ENCODE measurements around the gene RIMBP3C. TPM values are rescaled to one million over a fixed set of nuclear protein-coding genes. Genes with fewer than 3 reads are reported as not detected.
"Not testable (repeated sequence)": the region's sequence is repeated elsewhere in the genome, so short reads cannot be mapped to it uniquely, and the experiment has no call there.

RIMBP3C gene
- total and polyA plus RNA-seq, 4 experiments from 2014 or later = 0.49 to 4.9 (median 4.5) TPM; not detected in 1

DNA sequence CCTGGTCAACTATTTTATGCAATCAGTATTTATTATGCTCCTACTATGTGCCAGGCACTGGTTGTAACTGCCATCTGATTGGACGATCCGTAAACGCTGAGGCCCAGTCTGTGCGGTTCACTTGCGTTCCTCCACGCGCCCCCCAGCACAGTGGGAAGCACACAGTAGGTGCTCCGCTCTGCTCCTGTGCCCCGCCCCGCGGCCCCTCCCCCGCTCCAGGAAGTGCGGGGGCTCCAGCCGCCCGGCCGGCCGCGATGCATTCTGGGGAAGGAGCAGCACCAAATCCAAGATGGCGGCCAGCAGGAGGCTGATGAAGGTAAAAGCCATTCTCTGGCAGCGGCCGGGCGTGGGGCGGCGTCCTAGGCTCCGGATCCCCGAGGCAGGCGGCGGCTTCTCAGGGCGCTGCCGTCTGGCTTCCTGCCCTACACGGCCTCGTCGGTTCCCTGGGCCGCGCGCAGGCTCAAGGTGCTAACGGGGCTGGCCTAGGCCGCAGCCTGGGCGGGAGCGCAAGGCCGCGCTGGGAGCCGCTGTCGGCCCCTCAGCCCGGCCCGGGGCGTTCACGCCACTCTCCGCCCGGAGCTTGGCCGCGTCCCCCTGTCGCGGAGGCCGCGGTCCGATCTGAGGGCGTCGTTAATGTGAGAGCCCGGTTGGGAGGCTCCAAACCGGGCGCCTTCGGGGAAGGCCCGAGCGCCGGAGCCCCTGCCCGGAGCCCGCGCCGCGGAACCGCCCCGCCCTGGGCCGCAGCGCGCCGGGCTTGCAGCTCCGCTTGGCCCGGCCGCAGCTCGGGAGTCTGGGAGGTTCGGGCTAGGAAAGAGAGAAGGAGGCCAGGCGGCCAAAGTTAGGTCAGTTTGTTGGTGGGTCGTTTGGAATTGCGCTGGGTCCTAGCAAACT is 16.4 kb upstream of the RIMBP3C start, which contains the start of gene UBE2L3:
Gene UBE2L3, plus strand, starts transcription at position 259 of the 891 bp plus-strand sequence. Its CDS starts 31 bp downstream, at position 290.
- Mint-ChIP-seq H3K4me1 (peaks cover 31 to 44% (median 39%) of the 10 kb centered on the region in 4 donors), H3K9me3 (no peaks in the 10 kb centered on the region), H3K36me3 (peaks cover 5 to 18% of the 10 kb centered on the region in 2 donors), H3K27ac (peak within 1 kb of the TSS; percentile 91 to 96 (median 95)), H3K27me3 (no peaks in the 10 kb centered on the region), H3K4me3 (peak within 1 kb of the TSS; percentile 87 to 94 (median 92))
- POLR2A ChIA-PET (ENCODE audit: partially characterized antibody) = interaction anchor here (0.6 to 1.7 kb wide), 5 partner anchors 62 to 297 kb away, joined by 3 to 12 read pairs (median 4); partner anchors contain the start of gene YDJC
- intact Hi-C loops (cut with micrococcal nuclease) = loop anchor here (1.0 kb wide), 1 partner anchor 62 kb away; no protein-coding TSS in a partner anchor
- Histone ChIP-seq H3K36me3 (ENCODE audit: insufficient read depth, low read length) (no peaks in the 10 kb centered on the region), H3K4me1 (ENCODE audit: insufficient read depth, low read length) (peaks cover 45% of the 10 kb centered on the region), H3K4me3 (ENCODE audit: low read length in 2 of 2) (peak within 1 kb of the TSS; percentile 63 to 93), H3K27me3 (ENCODE audit: insufficient read depth, low read length) (no peaks in the 10 kb centered on the region), H3K27ac (ENCODE audit: low read depth, low read length) (peak within 1 kb of the TSS; percentile 84), H3K9me3 (ENCODE audit: control insufficient read depth in 1 of 2, low read length in 2 of 2) (no peaks in the 10 kb centered on the region)
- CTCF ChIA-PET (ENCODE audit: partially characterized antibody) = interaction anchor here (1.1 kb wide), 1 partner anchor 75 kb away, joined by 3 read pairs; no protein-coding TSS in a partner anchor
- DNase-seq = peak; percentile 81 to 87 (median 83)

- no peaks in the 10 kb centered on the region for H3K36me3 ChIP-seq (ENCODE audit: insufficient read depth, low read length)
- intact Hi-C loops (cut with micrococcal nuclease) = no loop called here
- no peak overlapping the region for H3K27ac ChIP-seq (ENCODE audit: low read depth, low read length)
- H3K4me3 ChIP-seq (ENCODE audit: low read length in 2 of 2) = no peak overlapping the region
- Mint-ChIP-seq H3K4me1 (peaks cover 8 to 14% (median 11%) of the 10 kb centered on the region in 4 donors), H3K36me3 (peaks cover 0 to 5% of the 10 kb centered on the region in 2 donors), H3K27me3 (no peaks in the 10 kb centered on the region), H3K9me3 (no peaks in the 10 kb centered on the region), H3K4me3 (peak overlapping the region in 1 of 8 donors; percentile 17), H3K27ac (peak overlapping the region in 1 of 7 donors; percentile 2)
- H3K4me1 ChIP-seq (ENCODE audit: insufficient read depth, low read length) = peaks cover 12% of the 10 kb centered on the region
- no peaks in the 10 kb centered on the region for H3K27me3 ChIP-seq (ENCODE audit: insufficient read depth, low read length)
- POLR2A ChIA-PET (ENCODE audit: partially characterized antibody) = no interaction called here
- CTCF ChIA-PET (ENCODE audit: partially characterized antibody) = no interaction called here
- no peak for DNase-seq
- no peaks in the 10 kb centered on the region for H3K9me3 ChIP-seq (ENCODE audit: control insufficient read depth in 1 of 2, low read length in 2 of 2)
These were observed 13.2 kb upstream of the RIMBP3C start for GRCh38 chr22:21564411-21564810.

DNA sequence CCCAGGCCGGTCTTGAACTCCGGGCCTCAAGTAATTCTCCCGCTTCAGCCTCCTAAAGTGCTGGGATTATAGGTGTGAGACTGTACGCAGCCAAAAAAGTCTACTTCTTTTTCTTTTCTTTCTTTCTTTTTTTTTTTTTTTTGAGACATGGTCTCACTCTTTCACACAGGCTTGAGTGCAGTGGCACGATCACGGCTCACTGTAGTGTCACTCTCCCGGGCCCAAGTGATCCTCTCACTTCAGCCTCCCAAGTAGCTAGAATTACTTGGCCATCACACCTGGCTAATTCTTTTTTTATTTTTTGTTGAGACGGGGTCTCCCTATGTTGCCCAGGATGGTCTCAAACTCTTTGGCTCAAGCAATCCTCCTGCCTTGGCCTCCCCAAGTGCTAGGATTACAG is 12.7 kb upstream of the RIMBP3C start:
- Mint-ChIP-seq H3K9me3 (no peaks in the 10 kb centered on the region), H3K27me3 (no peaks in the 10 kb centered on the region), H3K4me3 (peak overlapping the region in 1 of 8 donors; percentile 17), H3K36me3 (peaks cover 0 to 4% of the 10 kb centered on the region in 2 donors), H3K4me1 (peaks cover 6 to 9% (median 8%) of the 10 kb centered on the region in 4 donors), H3K27ac (peak overlapping the region in 1 of 7 donors; percentile 2)
- Histone ChIP-seq H3K27me3 (ENCODE audit: insufficient read depth, low read length) (no peaks in the 10 kb centered on the region), H3K27ac (ENCODE audit: low read depth, low read length) (no peak overlapping the region), H3K4me1 (ENCODE audit: insufficient read depth, low read length) (peaks cover 7% of the 10 kb centered on the region), H3K9me3 (ENCODE audit: control insufficient read depth in 1 of 2, low read length in 2 of 2) (no peaks in the 10 kb centered on the region), H3K36me3 (ENCODE audit: insufficient read depth, low read length) (no peaks in the 10 kb centered on the region), H3K4me3 (ENCODE audit: low read length in 2 of 2) (no peak overlapping the region)
- intact Hi-C loops (cut with micrococcal nuclease) = no loop called here
- POLR2A ChIA-PET (ENCODE audit: partially characterized antibody) = no interaction called here
- no peak for DNase-seq
- CTCF ChIA-PET (ENCODE audit: partially characterized antibody) = no interaction called here

- H3K36me3 ChIP-seq (ENCODE audit: insufficient read depth, low read length); H3K27ac Mint-ChIP-seq; CTCF ChIA-PET (ENCODE audit: partially characterized antibody); H3K4me1 ChIP-seq (ENCODE audit: insufficient read depth, low read length); DNase-seq; POLR2A ChIA-PET (ENCODE audit: partially characterized antibody); H3K9me3 ChIP-seq (ENCODE audit: control insufficient read depth in 1 of 2, low read length in 2 of 2); intact Hi-C loops (cut with micrococcal nuclease); H3K9me3 Mint-ChIP-seq; H3K27me3 ChIP-seq (ENCODE audit: insufficient read depth, low read length); H3K27ac ChIP-seq (ENCODE audit: low read depth, low read length); H3K4me1 Mint-ChIP-seq; H3K27me3 Mint-ChIP-seq; H3K36me3 Mint-ChIP-seq; H3K4me3 Mint-ChIP-seq; H3K4me3 ChIP-seq (ENCODE audit: low read length in 2 of 2): not testable (repeated sequence)
These were observed 9.4 kb upstream of the RIMBP3C start for GRCh38 chr22:21560657-21561056.

GRCh38 chr22:21559345-21560125 is 8.3 kb upstream of the RIMBP3C start:
- H3K27me3 ChIP-seq (ENCODE audit: insufficient read depth, low read length); CTCF ChIA-PET (ENCODE audit: partially characterized antibody); POLR2A ChIA-PET (ENCODE audit: partially characterized antibody); H3K4me1 Mint-ChIP-seq; H3K27me3 Mint-ChIP-seq; H3K36me3 Mint-ChIP-seq; H3K4me3 ChIP-seq (ENCODE audit: low read length in 2 of 2); H3K9me3 ChIP-seq (ENCODE audit: control insufficient read depth in 1 of 2, low read length in 2 of 2); H3K9me3 Mint-ChIP-seq; DNase-seq; H3K27ac ChIP-seq (ENCODE audit: low read depth, low read length); H3K4me1 ChIP-seq (ENCODE audit: insufficient read depth, low read length); H3K27ac Mint-ChIP-seq; H3K4me3 Mint-ChIP-seq; intact Hi-C loops (cut with micrococcal nuclease); H3K36me3 ChIP-seq (ENCODE audit: insufficient read depth, low read length): not testable (repeated sequence)

GRCh38 chr22:21550678-21551047 is 598 bp downstream of the RIMBP3C start:
- CTCF ChIA-PET (ENCODE audit: partially characterized antibody); H3K4me3 Mint-ChIP-seq; H3K27me3 ChIP-seq (ENCODE audit: insufficient read depth, low read length); H3K4me3 ChIP-seq (ENCODE audit: low read length in 2 of 2); POLR2A ChIA-PET (ENCODE audit: partially characterized antibody); intact Hi-C loops (cut with micrococcal nuclease); H3K27me3 Mint-ChIP-seq; H3K36me3 ChIP-seq (ENCODE audit: insufficient read depth, low read length); H3K27ac ChIP-seq (ENCODE audit: low read depth, low read length); H3K9me3 Mint-ChIP-seq; H3K4me1 ChIP-seq (ENCODE audit: insufficient read depth, low read length); H3K9me3 ChIP-seq (ENCODE audit: control insufficient read depth in 1 of 2, low read length in 2 of 2); DNase-seq; H3K36me3 Mint-ChIP-seq; H3K4me1 Mint-ChIP-seq; H3K27ac Mint-ChIP-seq: not testable (repeated sequence)

DNA sequence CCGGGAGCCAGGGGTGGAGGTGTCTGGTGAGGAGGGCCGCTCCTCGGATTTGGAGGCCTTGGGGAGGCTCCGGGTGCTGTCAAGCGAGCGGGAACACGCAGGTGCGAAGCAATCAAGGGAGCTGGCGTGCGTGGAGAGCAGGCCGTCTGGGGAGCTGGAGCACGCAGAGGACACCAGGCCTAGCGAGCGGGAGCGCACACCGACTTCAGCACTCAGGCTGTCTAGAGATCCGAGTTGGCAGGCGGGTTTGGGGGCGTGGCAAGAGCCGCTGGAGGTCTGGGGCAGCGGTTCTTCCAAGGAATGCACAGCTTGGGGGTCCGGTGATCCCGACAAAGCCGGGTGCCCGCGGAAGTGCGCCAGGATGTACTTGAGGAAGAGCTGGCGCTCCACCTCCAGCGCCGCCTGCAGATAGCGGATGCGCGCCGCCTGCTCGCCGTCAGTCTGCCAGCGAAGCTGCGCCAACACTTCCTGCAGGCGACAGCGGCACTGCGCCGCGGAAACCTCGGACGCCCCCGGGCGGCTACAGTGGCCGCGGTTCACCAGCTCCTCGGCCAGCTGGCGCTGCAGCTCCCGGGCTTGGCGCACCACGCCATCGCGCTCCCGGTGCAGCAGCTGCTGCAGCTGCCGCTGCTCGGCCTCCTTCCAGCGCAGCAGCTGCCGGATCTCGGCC is 1.1 kb downstream of the RIMBP3C start:
- intact Hi-C loops (cut with micrococcal nuclease) = not testable (repeated sequence)

More for the DNA sequence above, 1.1 kb downstream of the RIMBP3C start:
- H3K4me1 Mint-ChIP-seq; CTCF ChIA-PET (ENCODE audit: partially characterized antibody); H3K27me3 Mint-ChIP-seq; H3K9me3 Mint-ChIP-seq; POLR2A ChIA-PET (ENCODE audit: partially characterized antibody); H3K27ac ChIP-seq (ENCODE audit: low read depth, low read length); H3K36me3 Mint-ChIP-seq; H3K4me1 ChIP-seq (ENCODE audit: insufficient read depth, low read length); DNase-seq; H3K4me3 Mint-ChIP-seq; H3K27ac Mint-ChIP-seq; H3K9me3 ChIP-seq (ENCODE audit: control insufficient read depth in 1 of 2, low read length in 2 of 2); H3K4me3 ChIP-seq (ENCODE audit: low read length in 2 of 2); H3K36me3 ChIP-seq (ENCODE audit: insufficient read depth, low read length); H3K27me3 ChIP-seq (ENCODE audit: insufficient read depth, low read length): not testable (repeated sequence)
